HEK293 (cell line): Measurements from ENCODE around the gene SVOP.

Experiments
- CTCF ChIA-PET: fragments of 350-600 bp; formaldehyde crosslinking; extraction: SDS; loops from one replicate; lab custom pipeline; 2021; ENCODE audit warnings: antibody characterized with exemption; lab: Yijun Ruan, JAX
- POLR2A ChIA-PET: fragments of 300-600 bp; formaldehyde crosslinking; extraction: SDS; loops from one replicate; lab custom pipeline; 2020; ENCODE audit warnings: antibody characterized with exemption, inconsistent platforms; lab: Yijun Ruan, JAX
- H3K27ac ChIP-seq: fragments of 200-500 bp; sonication (Bioruptor generic); 2 replicates; pipeline ENCODE4 v1.5.1; 2014; ENCODE audit warnings: low read depth, low read length, control low read depth, inconsistent platforms; ENCODE audit errors: extremely low read depth
- H3K36me3 ChIP-seq, 2 experiments: fragments of 200-500 bp in 1 of 2; sonication (Bioruptor generic) in 1 of 2; 1 replicate in 1 of 2; 2 replicates in 1 of 2; pipeline ENCODE4 v1.5.1; 2014 to 2017; ENCODE audit warnings: inconsistent platforms in 2 of 2, low read length in 2 of 2; ENCODE audit not compliant: control insufficient read depth in 2 of 2, insufficient read depth in 1 of 2
- H3K4me1 ChIP-seq: fragments of 200-500 bp; sonication (Bioruptor generic); 2 replicates; pipeline ENCODE4 v1.5.1; 2014; ENCODE audit warnings: mild to moderate bottlenecking, low read length, inconsistent platforms; ENCODE audit not compliant: control insufficient read depth, insufficient read depth
- H3K4me3 ChIP-seq: 2 replicates; pipeline ENCODE4 v1.5.1; 2011; ENCODE audit warnings: low read depth, mild to moderate bottlenecking, control low read depth, low read length, moderate library complexity
- H3K9me3 ChIP-seq: fragments of 200-500 bp; sonication (Bioruptor generic); 2 replicates; pipeline ENCODE4 v1.5.1; 2014; ENCODE audit warnings: low read depth, low read length, inconsistent platforms; ENCODE audit not compliant: control insufficient read depth, insufficient read depth
- REST ChIP-seq: fragments of 450-650 bp; formaldehyde crosslinking; IDR thresholded peaks from 2 replicates; pipeline ENCODE4 v1.5.1; 2016; ENCODE audit warnings: missing biosample characterization, missing genetic modification characterization
- ZBTB1 ChIP-seq: fragments of 450-650 bp; formaldehyde crosslinking; IDR thresholded peaks from 2 replicates; pipeline ENCODE4 v1.5.1; 2016; ENCODE audit warnings: missing biosample characterization, missing genetic modification characterization
- ZNF121 ChIP-seq: fragments of 450-650 bp; formaldehyde crosslinking; IDR thresholded peaks from 2 replicates; pipeline ENCODE4 v1.5.1; 2016; ENCODE audit warnings: missing biosample characterization, missing genetic modification characterization
- ZNF266 ChIP-seq: fragments of 450-650 bp; formaldehyde crosslinking; IDR thresholded peaks from 2 replicates; pipeline ENCODE4 v1.5.1; 2016; ENCODE audit warnings: missing biosample characterization, missing genetic modification characterization, low read depth
- ZNF280D ChIP-seq: fragments of 450-650 bp; formaldehyde crosslinking; IDR thresholded peaks from 2 replicates; pipeline ENCODE4 v1.5.1; 2016; ENCODE audit warnings: missing biosample characterization, missing genetic modification characterization
- ZNF404 ChIP-seq: fragments of 450-650 bp; formaldehyde crosslinking; IDR thresholded peaks from 2 replicates; pipeline ENCODE4 v1.5.1; 2017; ENCODE audit warnings: missing biosample characterization, missing genetic modification characterization
- ZNF76 ChIP-seq: fragments of 450-650 bp; formaldehyde crosslinking; IDR thresholded peaks from 2 replicates; pipeline ENCODE4; 2016; ENCODE audit warnings: low read depth, missing biosample characterization, missing genetic modification characterization, borderline replicate concordance
- ZXDB ChIP-seq: fragments of 450-650 bp; formaldehyde crosslinking; IDR thresholded peaks from 2 replicates; pipeline ENCODE4 v1.5.1; 2016; ENCODE audit warnings: missing biosample characterization, missing genetic modification characterization

The SVOP gene

GRCh38 chr12:108895220-108895802 lies 125.6 kb downstream of the SVOP start (continued):
- TF ChIP-seq ZNF76 (tag by site-specific recombination) (no peak), ZNF266 (tag by site-specific recombination) (no peak), ZXDB (tag by site-specific recombination) (no peak)

GRCh38 chr12:108890208-108890607 lies 130.7 kb downstream of the SVOP start:
- no peaks in the 10 kb centered on the region for H3K9me3 ChIP-seq
- H3K4me1 ChIP-seq = no peaks in the 10 kb centered on the region
- H3K27ac ChIP-seq = no peak overlapping the region
- H3K4me3 ChIP-seq = no peak overlapping the region
- POLR2A ChIA-PET = interaction anchor here (0.6 kb wide), 1 partner anchor 419 kb away, joined by 3 read pairs; the partner anchor contains the start of gene FOXN4
- TF ChIP-seq ZBTB1 (tag by site-specific recombination) = no peak
- TF ChIP-seq REST = peak; percentile 96
- CTCF ChIA-PET = interaction anchor here (0.9 kb wide), 1 partner anchor 23 kb away, joined by 3 read pairs; no protein-coding TSS in a partner anchor
- no peaks in the 10 kb centered on the region for H3K36me3 ChIP-seq

GRCh38 chr12:108888031-108888430 lies 132.8 kb downstream of the SVOP start:
- no peaks in the 10 kb centered on the region for H3K36me3 ChIP-seq
- H3K4me1 ChIP-seq = no peaks in the 10 kb centered on the region
- POLR2A ChIA-PET = no interaction called here
- H3K27ac ChIP-seq = no peak overlapping the region
- no peak overlapping the region for H3K4me3 ChIP-seq
- TF ChIP-seq ZNF280D (tag by site-specific recombination) = no peak
- no peak for TF ChIP-seq REST
- TF ChIP-seq ZNF404 (tag by site-specific recombination) = no peak
- peak; percentile 60; the same call in 1 of the 2 replicates for TF ChIP-seq ZNF121
- TF ChIP-seq, all 188 proteins: peak for 1
- CTCF ChIA-PET = interaction anchor here (0.6 kb wide), 1 partner anchor 320 kb away, joined by 6 read pairs; no protein-coding TSS in a partner anchor
- no peaks in the 10 kb centered on the region for H3K9me3 ChIP-seq
